GM13976 (cell line): ENCODE data around the gene ZC2HC1C.

Experiments
- DNase-seq: peaks from one replicate; pipeline ENCODE4 v3.0.0; 2012; ENCODE audit warnings: low spot score
- CTCF ChIP-seq: IDR thresholded peaks from 2 replicates; pipeline ENCODE4 v1.5.1; 2012; ENCODE audit warnings: borderline replicate concordance, mild to moderate bottlenecking; ENCODE audit not compliant: insufficient read depth; ENCODE audit errors: extremely low read depth, missing control alignments, control extremely low read depth
- in situ Hi-C: fragments of 300-500 bp; cut with MboI; formaldehyde crosslinking; loops from one replicate; pipeline ENCODE4 v1.12.0; 2022; ENCODE audit warnings: low sequenced_read_pairs, mixed read lengths, inconsistent platforms; ENCODE audit not compliant: unreplicated experiment

The ZC2HC1C gene

DNA sequence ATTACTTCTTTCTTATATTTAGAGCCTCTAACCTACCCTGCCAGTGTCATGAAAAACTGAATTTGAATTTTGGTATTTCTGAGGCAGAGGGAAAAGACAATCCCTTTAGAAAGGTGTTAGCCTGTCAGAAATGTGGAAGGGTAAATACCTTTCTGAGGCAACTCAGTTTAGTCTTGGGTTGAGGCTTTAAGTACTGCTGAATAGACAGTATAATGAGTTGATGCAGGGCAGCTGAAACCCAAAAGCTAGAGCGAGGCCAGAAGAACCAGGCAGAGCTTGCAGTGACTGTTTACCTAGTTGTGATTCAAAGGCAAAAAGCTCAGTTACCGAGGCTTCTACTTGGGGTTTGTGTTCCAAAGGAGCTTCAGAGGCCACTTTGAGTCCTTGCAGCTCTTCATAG lies 18.7 kb downstream of the ZC2HC1C start:
- in situ Hi-C loops = no loop called here
- TF ChIP-seq CTCF = no peak
- DNase-seq = no peak

DNA sequence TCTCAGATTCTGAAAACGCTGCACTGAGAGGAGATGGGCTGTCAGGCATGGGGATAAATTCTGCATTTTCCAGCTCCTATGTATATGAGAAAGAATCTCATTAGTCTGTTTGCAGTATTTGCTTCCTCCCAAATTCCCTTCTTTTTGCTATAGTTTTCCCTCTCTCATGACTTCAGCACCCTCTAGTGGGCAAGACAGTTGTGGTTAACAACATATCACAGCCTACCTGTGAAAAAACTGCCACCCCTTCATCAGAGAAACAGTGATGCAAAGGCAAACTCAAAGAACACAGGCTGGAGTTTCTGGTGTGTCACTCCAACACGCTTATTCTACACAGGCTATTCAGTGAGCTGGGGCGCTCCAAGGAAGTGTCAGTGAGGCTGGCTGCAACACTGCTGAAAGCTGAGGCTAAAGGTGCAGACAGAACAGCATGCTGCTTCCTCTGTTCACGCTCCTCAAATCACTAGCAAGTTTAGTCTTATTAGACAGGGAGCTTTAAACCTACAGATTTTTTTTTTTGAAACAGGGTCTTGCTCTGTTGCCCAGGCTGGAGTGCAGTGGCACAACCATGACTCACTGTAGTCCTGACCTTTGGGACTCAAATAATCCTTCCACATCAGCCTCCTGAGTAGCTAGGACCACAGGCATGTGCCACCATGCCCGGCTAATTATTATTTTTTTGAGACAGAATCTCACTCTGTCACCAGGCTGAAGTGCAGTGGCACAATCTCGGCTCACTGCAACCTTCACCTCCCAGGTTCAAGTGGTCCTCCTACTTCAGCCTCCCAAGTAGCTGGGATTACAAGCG lies 19.3 kb downstream of the ZC2HC1C start:
- DNase-seq = peak; percentile 60
- TF ChIP-seq CTCF = peak; percentile 69
- in situ Hi-C loops = no loop called here

- no peak for TF ChIP-seq CTCF
- in situ Hi-C loops = loop anchor here (10.0 kb wide), 1 partner anchor 236 kb away; no protein-coding TSS in a partner anchor
- no peak for DNase-seq
Observed at GRCh38 chr14:75090353-75090752, 20.9 kb downstream of the ZC2HC1C start.

- TF ChIP-seq CTCF = no peak
- in situ Hi-C loops = loop anchor here (10.0 kb wide), 1 partner anchor 236 kb away; no protein-coding TSS in a partner anchor
- DNase-seq = no peak
Observed at GRCh38 chr14:75091251-75091650, 21.8 kb downstream of the ZC2HC1C start.

- in situ Hi-C loops = loop anchor here (10.0 kb wide), 1 partner anchor 238 kb away; no protein-coding TSS in a partner anchor
- no peak for DNase-seq
- no peak for TF ChIP-seq CTCF
Observed at GRCh38 chr14:75092698-75093097, 23.3 kb downstream of the ZC2HC1C start.

GRCh38 chr14:75094896-75095295 lies 25.5 kb downstream of the ZC2HC1C start:
- in situ Hi-C loops = loop anchor here (10.0 kb wide), 1 partner anchor 240 kb away; no protein-coding TSS in a partner anchor
- no peak for DNase-seq
- no peak for TF ChIP-seq CTCF
